Measurements from ENCODE around the gene SPOCK1.

GRCh38 chr5:137023371-137023770 lies 475.8 kb downstream of the SPOCK1 start:
- TF ChIP-seq CBX2 (IDR thresholded peaks at IDR 0.05; ENCODE audit: low read depth, low read length) (no peak), CBX2 (CRISPR knock-in tag; IDR thresholded peaks at IDR 0.05; ENCODE audit: low read depth) (no peak), RELA (CRISPR knock-in tag; IDR thresholded peaks at IDR 0.05) (no peak), POLR2A (IDR thresholded peaks at IDR 0.05; ENCODE audit: insufficient read depth in 1 of 2, low read depth in 2 of 2, low read length in 2 of 2) (no peak), TAF1 (CRISPR knock-in tag; IDR thresholded peaks at IDR 0.05) (no peak), NFE2L1 (CRISPR knock-in tag; IDR thresholded peaks at IDR 0.05; ENCODE audit: borderline replicate concordance) (no peak), ZNF558 (CRISPR knock-in tag; IDR thresholded peaks at IDR 0.05; ENCODE audit: borderline replicate concordance) (no peak), ZNF263 (CRISPR knock-in tag; IDR thresholded peaks at IDR 0.05) (no peak), FOXK2 (IDR thresholded peaks at IDR 0.05) (no peak), ZNF556 (CRISPR knock-in tag; IDR thresholded peaks at IDR 0.05; ENCODE audit: borderline replicate concordance) (no peak), NCOR1 (IDR thresholded peaks at IDR 0.05; ENCODE audit: borderline replicate concordance, low read length) (no peak), POLR2AphosphoS5 (IDR thresholded peaks at IDR 0.05; ENCODE audit: low read depth, low read length) (no peak)
